ENCODE results near the gene LRFN2. TPM values are rescaled to one million over a fixed set of nuclear protein-coding genes. Genes with fewer than 3 reads are reported as not detected.

The LRFN2 gene
- polyA plus RNA-seq, 3 donors, result not detected

- Mint-ChIP-seq H3K4me3 (no peak overlapping the region), H3K9me3 (peaks cover 0 to 2% (median 0%) of the 10 kb centered on the region in 7 donors), H3K27ac (peak overlapping the region in 1 of 7 donors; percentile 28), H3K36me3 (no peaks in the 10 kb centered on the region), H3K4me1 (no peaks in the 10 kb centered on the region), H3K27me3 (ENCODE audit: low read depth in 3 of 3) (peaks cover 8 to 17% (median 16%) of the 10 kb centered on the region in 3 donors)
- no peak for TF ChIP-seq CTCF (IDR thresholded peaks at IDR 0.05)
- Histone ChIP-seq H3K4me1 (ENCODE audit: control insufficient read depth in 1 of 2, insufficient read depth in 2 of 2, low read length in 2 of 2) (no peaks in the 10 kb centered on the region), H4K20me1 (ENCODE audit: insufficient read depth, low read length) (no peaks in the 10 kb centered on the region), H2AFZ (ENCODE audit: insufficient read depth, low read depth, low read length, poor library complexity, severe bottlenecking) (no peak overlapping the region), H3K27ac (ENCODE audit: low read depth in 1 of 2, low read length in 2 of 2) (no peak overlapping the region), H3K36me3 (replicated peaks in 1 of 2; ENCODE audit: control insufficient read depth in 1 of 2, insufficient read depth in 2 of 2, low read length in 2 of 2) (no peaks in the 10 kb centered on the region), H3K79me2 (ENCODE audit: insufficient read depth, low read length) (no peaks in the 10 kb centered on the region), H3K27me3 (ENCODE audit: control insufficient read depth in 2 of 2, insufficient read depth in 2 of 2, low read length in 2 of 2) (peaks cover 7 to 20% of the 10 kb centered on the region in 2 donors), H3K9me3 (replicated peaks in 1 of 2; ENCODE audit: control insufficient read depth in 1 of 2, insufficient read depth in 1 of 2, low read length in 2 of 2) (no peaks in the 10 kb centered on the region), H3K4me3 (replicated peaks in 1 of 3; ENCODE audit: low read depth in 2 of 3, low read length in 3 of 3) (no peak overlapping the region), H3K4me2 (replicated peaks; ENCODE audit: extremely low read depth, low read length, poor library complexity, severe bottlenecking) (no peak overlapping the region), H3K9ac (ENCODE audit: insufficient read depth, low read length, poor library complexity, severe bottlenecking) (no peak overlapping the region)
- no peak for DNase-seq
- no CpG with 5 or more reads among the region's 3 CpGs for WGBS (ENCODE audit: insufficient coverage)
- intact Hi-C loops (cut with micrococcal nuclease), result no loop called here
These were observed 10.1 kb upstream of the LRFN2 start for GRCh38 chr6:40597301-40597700.

- no peak for DNase-seq
- intact Hi-C loops (cut with micrococcal nuclease), result no loop called here
- TF ChIP-seq CTCF (IDR thresholded peaks at IDR 0.05), result no peak
- no CpG with 5 or more reads among the region's 7 CpGs for WGBS (ENCODE audit: insufficient coverage)
- Histone ChIP-seq H3K9ac (ENCODE audit: insufficient read depth, low read length, poor library complexity, severe bottlenecking) (no peak overlapping the region), H3K79me2 (ENCODE audit: insufficient read depth, low read length) (no peaks in the 10 kb centered on the region), H2AFZ (ENCODE audit: insufficient read depth, low read depth, low read length, poor library complexity, severe bottlenecking) (no peak overlapping the region), H4K20me1 (ENCODE audit: insufficient read depth, low read length) (no peaks in the 10 kb centered on the region), H3K4me1 (ENCODE audit: control insufficient read depth in 1 of 2, insufficient read depth in 2 of 2, low read length in 2 of 2) (peaks cover 4 to 19% of the 10 kb centered on the region in 2 donors), H3K4me2 (replicated peaks; ENCODE audit: extremely low read depth, low read length, poor library complexity, severe bottlenecking) (no peak overlapping the region), H3K27ac (ENCODE audit: low read depth in 1 of 2, low read length in 2 of 2) (no peak overlapping the region), H3K4me3 (replicated peaks in 1 of 3; ENCODE audit: low read depth in 2 of 3, low read length in 3 of 3) (no peak overlapping the region), H3K9me3 (replicated peaks in 1 of 2; ENCODE audit: control insufficient read depth in 1 of 2, insufficient read depth in 1 of 2, low read length in 2 of 2) (no peaks in the 10 kb centered on the region), H3K36me3 (replicated peaks in 1 of 2; ENCODE audit: control insufficient read depth in 1 of 2, insufficient read depth in 2 of 2, low read length in 2 of 2) (no peaks in the 10 kb centered on the region), H3K27me3 (ENCODE audit: control insufficient read depth in 2 of 2, insufficient read depth in 2 of 2, low read length in 2 of 2) (peaks cover 25 to 54% of the 10 kb centered on the region in 2 donors)
- Mint-ChIP-seq H3K4me1 (peaks cover 7% of the 10 kb centered on the region), H3K9me3 (peaks cover 0 to 10% (median 0%) of the 10 kb centered on the region in 7 donors), H3K4me3 (peak overlapping the region in 1 of 2 donors; percentile 43), H3K27ac (no peak overlapping the region), H3K27me3 (ENCODE audit: low read depth in 3 of 3) (peaks cover 38 to 56% (median 55%) of the 10 kb centered on the region in 3 donors), H3K36me3 (peaks cover 0 to 2% of the 10 kb centered on the region in 2 donors)
These were observed 1.3 kb upstream of the LRFN2 start for GRCh38 chr6:40588480-40588879.

Measured in CD14-positive monocyte (primary cell).